Ureter (tissue), 1 donor: ENCODE results near the gene NR1D1. TPM values are rescaled to one million over a fixed set of nuclear protein-coding genes. Genes with fewer than 3 reads are reported as not detected.

ENCODE experiments used
- DNase-seq: peaks from one replicate; pipeline ENCODE4 v3.0.0-alpha.2; 2020; ENCODE audit warnings: low spot score
- total RNA-seq: library from RNA; stranded (reverse); gene quantifications from one replicate; pipeline ENCODE4 v1.2.4, GENCODE V29; 2023
- donor health status: DM: yes; HTN: yes; CAD: no.

Gene NR1D1
- total RNA-seq, 1 donor from 2014 or later = 26.0 TPM

- DNase-seq = no peak
Measured at GRCh38 chr17:40097087-40097486, 3.3 kb downstream of the NR1D1 start.

GRCh38 chr17:40095944-40096791 lies 4.2 kb downstream of the NR1D1 start:
- no peak for DNase-seq

- DNase-seq = no peak
Measured at GRCh38 chr17:40095351-40095943, 4.9 kb downstream of the NR1D1 start.

- DNase-seq = no peak
Measured at GRCh38 chr17:40094874-40095273, 5.5 kb downstream of the NR1D1 start.

GRCh38 chr17:40093580-40094201 lies 6.7 kb downstream of the NR1D1 start:
- DNase-seq = no peak

GRCh38 chr17:40093005-40093579 lies 7.3 kb downstream of the NR1D1 start:
- peak; percentile 46 for DNase-seq

- peak; percentile 45 for DNase-seq
Measured at GRCh38 chr17:40092581-40092980, 7.8 kb downstream of the NR1D1 start.

GRCh38 chr17:40091691-40092397 lies 8.5 kb downstream of the NR1D1 start:
- peak; percentile 47 for DNase-seq

- DNase-seq = peak; percentile 53
Measured at GRCh38 chr17:40090237-40091119, 9.9 kb downstream of the NR1D1 start.

GRCh38 chr17:40089077-40089895 lies 11.1 kb downstream of the NR1D1 start:
- DNase-seq = peak; percentile 43

- DNase-seq = peak; percentile 44
Measured at GRCh38 chr17:40087903-40088718, 12.3 kb downstream of the NR1D1 start.

- no peak for DNase-seq
Measured at GRCh38 chr17:40087049-40087794, 13.2 kb downstream of the NR1D1 start.

GRCh38 chr17:40086150-40087044 lies 14.0 kb downstream of the NR1D1 start:
- DNase-seq = peak; percentile 64

- DNase-seq = no peak
Measured at GRCh38 chr17:40084477-40084876, 15.9 kb downstream of the NR1D1 start.

GRCh38 chr17:40079545-40079944 lies 20.8 kb downstream of the NR1D1 start:
- DNase-seq = no peak

- no peak for DNase-seq
Measured at GRCh38 chr17:40076591-40076990, 23.8 kb downstream of the NR1D1 start.

- DNase-seq = no peak
Measured at GRCh38 chr17:40075942-40076498, 24.4 kb downstream of the NR1D1 start.
